Measurements from ENCODE around the gene ECM1. TPM values are rescaled to one million over a fixed set of nuclear protein-coding genes. Genes with fewer than 3 reads are reported as not detected.

Gene ECM1
- total and polyA plus RNA-seq, 2 donors (not counting 3 experiments of a cell fraction or from before 2014, with no cell fraction given) = 7.2 to 16.6 TPM

DNA sequence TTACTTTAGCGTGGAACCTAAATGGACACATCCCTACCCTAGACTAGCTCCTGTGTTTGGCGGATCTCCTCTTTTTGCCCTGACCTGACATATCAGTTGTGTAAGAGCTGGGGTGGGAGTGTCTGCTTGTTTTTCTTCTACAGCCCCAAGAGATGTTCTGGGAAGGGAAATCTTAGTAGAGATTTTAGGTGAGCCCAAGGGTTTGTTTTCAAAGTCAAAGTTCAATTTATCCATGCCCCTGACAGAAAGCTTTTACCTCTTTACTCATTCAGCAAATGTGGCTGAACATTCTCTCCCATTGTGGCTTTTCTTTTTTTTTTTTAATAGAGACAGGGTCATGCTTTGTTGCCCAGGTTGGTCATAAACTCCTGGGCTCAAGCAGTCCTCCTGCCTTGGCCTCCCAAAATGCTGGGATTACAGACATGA, 28.0 kb upstream of the ECM1 start:
- intact Hi-C loops (cut with micrococcal nuclease) = no loop called here
- ChIA-PET POLR2A (no interaction called here), CTCF (interaction anchor here (0.6 to 1.9 kb wide), 3 partner anchors 16 to 53 kb away, joined by 3 to 4 read pairs (median 4); no protein-coding TSS in a partner anchor)
- no peaks in the 10 kb centered on the region for H3K27me3 ChIP-seq (ENCODE audit: control insufficient read depth in 2 of 2, insufficient read depth in 2 of 2, low read length in 2 of 2)
- BruUV-seq (replicated peaks) = no TSS peak
- H3K4me1 ChIP-seq (ENCODE audit: control insufficient read depth, extremely low read depth, insufficient read depth, low read length) = peaks cover 8% of the 10 kb centered on the region
- no peaks in the 10 kb centered on the region for H3K79me2 ChIP-seq (ENCODE audit: control insufficient read depth, insufficient read depth, low read length)
- dilution Hi-C loops (cut with MboI; ENCODE audit: extremely low pct_ligation_motif_present, low sequenced_read_pairs) = no loop called here
- DNase-seq (ENCODE audit: low read depth, low spot score) = no peak
- no peak overlapping the region for H3K4me2 ChIP-seq (ENCODE audit: insufficient read depth, low read length)
- FAIRE-seq = no peak
- no peak overlapping the region for H3K9ac ChIP-seq (replicated peaks; ENCODE audit: extremely low read depth, insufficient read depth, low read length)
- H3K9me1 ChIP-seq (replicated peaks; ENCODE audit: control insufficient read depth, extremely low read depth, insufficient read depth, low read length) = no peaks in the 10 kb centered on the region
- TF ChIP-seq, protein P1, sequence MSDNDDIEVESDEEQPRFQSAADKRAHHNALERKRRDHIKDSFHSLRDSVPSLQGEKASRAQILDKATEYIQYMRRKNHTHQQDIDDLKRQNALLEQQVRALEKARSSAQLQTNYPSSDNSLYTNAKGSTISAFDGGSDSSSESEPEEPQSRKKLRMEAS (IDR thresholded peaks at IDR 0.05; ENCODE audit: insufficient read depth, insufficient read length) = no peak
- TF ChIP-seq MYC (IDR thresholded peaks at IDR 0.05; ENCODE audit: low read depth, low read length) (no peak), GATA2 (IDR thresholded peaks at IDR 0.05; ENCODE audit: insufficient read depth, insufficient read length, low read depth, low read length) (no peak), POLR2A (IDR thresholded peaks at IDR 0.05; ENCODE audit: low read depth, low read length) (no peak), JUN (IDR thresholded peaks at IDR 0.05; ENCODE audit: borderline replicate concordance, insufficient read depth, insufficient read length, low read depth) (no peak), EZH2 (IDR thresholded peaks at IDR 0.05; ENCODE audit: borderline replicate concordance, low read depth, low read length, severe bottlenecking) (no peak), POLR2AphosphoS5 (IDR thresholded peaks at IDR 0.05; ENCODE audit: insufficient read depth, low read depth, low read length) (no peak), FOS (IDR thresholded peaks at IDR 0.05; ENCODE audit: borderline replicate concordance, insufficient read depth, low read length) (no peak)
- TF ChIP-seq, protein P2, sequence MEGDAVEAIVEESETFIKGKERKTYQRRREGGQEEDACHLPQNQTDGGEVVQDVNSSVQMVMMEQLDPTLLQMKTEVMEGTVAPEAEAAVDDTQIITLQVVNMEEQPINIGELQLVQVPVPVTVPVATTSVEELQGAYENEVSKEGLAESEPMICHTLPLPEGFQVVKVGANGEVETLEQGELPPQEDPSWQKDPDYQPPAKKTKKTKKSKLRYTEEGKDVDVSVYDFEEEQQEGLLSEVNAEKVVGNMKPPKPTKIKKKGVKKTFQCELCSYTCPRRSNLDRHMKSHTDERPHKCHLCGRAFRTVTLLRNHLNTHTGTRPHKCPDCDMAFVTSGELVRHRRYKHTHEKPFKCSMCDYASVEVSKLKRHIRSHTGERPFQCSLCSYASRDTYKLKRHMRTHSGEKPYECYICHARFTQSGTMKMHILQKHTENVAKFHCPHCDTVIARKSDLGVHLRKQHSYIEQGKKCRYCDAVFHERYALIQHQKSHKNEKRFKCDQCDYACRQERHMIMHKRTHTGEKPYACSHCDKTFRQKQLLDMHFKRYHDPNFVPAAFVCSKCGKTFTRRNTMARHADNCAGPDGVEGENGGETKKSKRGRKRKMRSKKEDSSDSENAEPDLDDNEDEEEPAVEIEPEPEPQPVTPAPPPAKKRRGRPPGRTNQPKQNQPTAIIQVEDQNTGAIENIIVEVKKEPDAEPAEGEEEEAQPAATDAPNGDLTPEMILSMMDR (IDR thresholded peaks at IDR 0.05; ENCODE audit: extremely low read depth in 1 of 2, insufficient read depth in 1 of 2, low read depth in 1 of 2, low read length in 2 of 2) = no peak
- H4K20me1 ChIP-seq (replicated peaks; ENCODE audit: control insufficient read depth, extremely low read depth, insufficient read depth, low read length) = no peaks in the 10 kb centered on the region
- H2AFZ ChIP-seq (ENCODE audit: low read depth, low read length) = no peak overlapping the region
- no peaks in the 10 kb centered on the region for H3K36me3 ChIP-seq (ENCODE audit: control insufficient read depth in 2 of 2, extremely low read depth in 1 of 2, insufficient read depth in 2 of 2, low read length in 2 of 2)
- no peaks in the 10 kb centered on the region for H3K9me3 ChIP-seq (replicated peaks; ENCODE audit: control insufficient read depth, insufficient read depth, low read length)
- H3K4me3 ChIP-seq (replicated peaks in 1 of 3; ENCODE audit: insufficient read depth in 1 of 3, low read depth in 1 of 3, low read length in 3 of 3) = no peak overlapping the region
- H3K27ac ChIP-seq (ENCODE audit: insufficient read depth, low read depth, low read length) = no peak overlapping the region
